Measurements from ENCODE around the gene PIP4P1.

PIP4P1 gene

GRCh38 chr14:20412411-20412810 is 48.8 kb downstream of the PIP4P1 start:
- DNase-seq (ENCODE audit: low read depth in 1 of 2, low spot score in 1 of 2): no peak

- DNase-seq (ENCODE audit: low read depth in 1 of 2, low spot score in 1 of 2): no peak
These were observed 52.0 kb downstream of the PIP4P1 start for GRCh38 chr14:20409226-20409625.

Data from stimulated activated CD4-positive, alpha-beta T cell treated with anti-CD3 and anti-CD28 coated beads, Interleukin-15, amount 100 ng/mL, for 1 hour (primary cell).